HG02588 (cell line): ENCODE results near the gene CRYAB.
A peak's percentile ranks its signal among the peaks of the same experiment; 100 is the strongest.

ENCODE experiments used
- ATAC-seq: cut with Tn5 transposase; IDR thresholded peaks from one replicate; pipeline ENCODE4 v1.9.1; 2021; ENCODE audit warnings: mild to moderate bottlenecking, moderate library complexity; ENCODE audit not compliant: unreplicated experiment

The CRYAB gene, protein sequence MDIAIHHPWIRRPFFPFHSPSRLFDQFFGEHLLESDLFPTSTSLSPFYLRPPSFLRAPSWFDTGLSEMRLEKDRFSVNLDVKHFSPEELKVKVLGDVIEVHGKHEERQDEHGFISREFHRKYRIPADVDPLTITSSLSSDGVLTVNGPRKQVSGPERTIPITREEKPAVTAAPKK

GRCh38 chr11:111911563-111912401 is at the start of gene CRYAB:
Gene CRYAB (minus strand): TSS chr11:111911770. CDS start chr11:111911724, 46 bp downstream.
- ATAC-seq, result no peak

DNA sequence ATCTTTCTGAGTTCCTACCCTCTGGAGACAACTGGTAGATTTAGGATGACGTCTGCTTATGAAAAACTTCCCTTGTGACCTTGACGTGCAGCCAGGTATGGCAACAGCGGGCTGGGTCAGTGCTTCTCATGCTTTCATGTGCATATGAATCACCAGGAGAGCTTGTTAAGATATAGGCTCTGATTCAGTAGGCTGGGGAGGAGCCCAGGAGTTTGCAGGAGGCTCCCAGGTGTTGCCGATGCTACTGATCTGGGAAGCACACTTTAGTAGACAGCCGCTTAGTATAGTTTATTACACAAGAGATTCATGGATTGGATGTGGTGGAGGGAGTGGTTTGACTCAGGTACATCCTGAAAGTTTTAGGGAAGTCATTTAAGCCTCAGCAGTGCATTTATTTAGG is 49.3 kb upstream of the CRYAB start:
- ATAC-seq, result no peak

DNA sequence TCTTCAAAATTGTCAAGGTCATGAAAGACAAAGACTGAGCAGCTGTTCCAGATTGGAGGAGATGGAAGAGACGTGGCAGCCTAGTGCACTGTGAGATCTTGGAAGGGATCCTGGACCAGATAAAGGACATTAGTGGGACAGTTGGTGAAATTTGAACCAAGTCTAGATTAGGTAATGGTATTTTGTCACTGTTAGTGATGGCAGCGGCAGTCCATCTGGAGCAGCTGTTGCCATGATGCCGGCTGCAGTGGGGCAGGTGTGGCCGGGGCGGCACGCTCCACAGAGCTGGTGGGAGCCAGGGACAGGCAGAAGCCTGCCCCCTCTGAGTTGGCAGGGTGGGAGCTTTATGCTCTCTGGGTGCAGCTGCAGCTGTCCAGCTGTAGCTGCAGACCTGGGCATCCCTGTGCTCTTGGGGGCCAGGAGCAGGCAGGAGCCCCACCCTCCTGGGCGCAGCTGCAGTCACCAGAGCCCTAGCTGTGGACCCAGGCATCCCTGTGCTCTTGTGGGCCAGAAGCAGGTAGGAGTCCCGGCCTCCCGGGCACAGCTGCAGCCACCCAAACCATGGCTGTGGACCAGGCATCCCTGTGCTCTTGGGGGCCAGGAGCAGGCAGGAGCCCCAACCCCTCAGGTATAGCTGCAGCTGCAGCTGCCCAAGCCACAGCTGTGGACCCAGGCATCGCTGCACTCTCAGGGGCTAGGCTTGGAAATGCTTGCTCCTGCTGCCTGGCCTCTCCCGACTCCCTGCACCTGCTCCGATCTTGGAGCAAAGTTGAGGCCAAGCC is 46.3 kb upstream of the CRYAB start:
- no peak for ATAC-seq

DNA sequence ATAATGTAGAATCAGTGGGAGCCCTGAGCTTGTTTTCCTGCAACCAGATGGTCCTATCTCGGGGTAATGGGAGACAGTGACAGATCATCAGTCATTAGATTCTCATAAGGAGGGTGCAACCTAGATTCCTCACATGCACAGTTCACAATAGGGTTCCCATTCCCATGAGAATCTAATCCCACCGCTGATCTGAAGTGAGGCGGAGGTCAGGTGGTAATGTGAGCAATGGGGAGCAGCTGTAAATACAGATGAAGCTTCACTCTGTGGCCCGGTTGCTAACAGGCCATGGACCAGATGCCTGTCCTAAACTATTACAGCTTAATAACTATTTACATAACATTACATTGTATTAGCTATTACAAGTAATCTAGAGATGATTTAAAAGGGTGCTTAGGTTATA is 42.6 kb upstream of the CRYAB start:
- ATAC-seq, result no peak

GRCh38 chr11:111951565-111951964 is 40.0 kb upstream of the CRYAB start:
- no peak for ATAC-seq

GRCh38 chr11:111949519-111950426 is 38.2 kb upstream of the CRYAB start:
- ATAC-seq, result no peak

- ATAC-seq, result no peak
These were observed 35.6 kb upstream of the CRYAB start for GRCh38 chr11:111947143-111947542.

GRCh38 chr11:111946499-111946898 is 34.9 kb upstream of the CRYAB start:
- ATAC-seq, result no peak

DNA sequence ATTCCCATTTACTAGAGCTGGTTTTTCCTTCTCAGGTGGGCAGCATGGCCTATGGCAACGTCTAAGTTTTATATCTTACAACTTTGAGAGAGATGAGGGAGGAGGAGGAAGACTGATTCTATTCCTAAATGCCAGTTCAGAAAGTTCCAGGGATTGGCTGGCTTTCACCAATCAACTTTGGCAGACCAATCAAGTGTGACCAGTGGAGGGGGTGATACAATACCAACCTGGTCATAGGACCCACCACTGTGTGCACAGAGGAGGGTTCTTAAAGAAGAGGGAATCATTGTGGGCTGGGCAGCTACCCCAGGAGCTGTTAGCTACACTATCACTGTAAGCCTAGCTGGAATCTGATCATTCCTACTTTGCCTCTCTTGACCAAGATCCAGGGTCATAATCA is 33.6 kb upstream of the CRYAB start:
- ATAC-seq, result no peak

DNA sequence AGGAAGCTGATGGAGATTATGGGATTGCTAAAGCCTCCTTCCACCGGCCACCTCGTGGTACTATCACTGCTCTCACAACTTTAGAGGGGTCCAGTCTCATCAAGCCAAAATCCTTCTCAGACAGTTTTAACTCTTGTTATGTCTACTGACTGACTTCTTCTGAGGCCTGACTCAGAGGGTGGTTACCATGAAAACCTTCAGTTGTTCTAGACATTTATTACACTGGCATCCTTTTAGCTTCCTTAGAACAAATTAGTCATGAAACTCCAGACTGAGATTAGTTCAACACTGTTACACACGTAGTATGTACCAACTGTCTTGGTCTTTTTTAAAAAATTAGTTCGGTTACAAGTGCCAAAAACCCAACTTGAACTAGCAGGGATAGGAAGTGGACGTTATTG is 33.1 kb upstream of the CRYAB start:
- no peak for ATAC-seq

DNA sequence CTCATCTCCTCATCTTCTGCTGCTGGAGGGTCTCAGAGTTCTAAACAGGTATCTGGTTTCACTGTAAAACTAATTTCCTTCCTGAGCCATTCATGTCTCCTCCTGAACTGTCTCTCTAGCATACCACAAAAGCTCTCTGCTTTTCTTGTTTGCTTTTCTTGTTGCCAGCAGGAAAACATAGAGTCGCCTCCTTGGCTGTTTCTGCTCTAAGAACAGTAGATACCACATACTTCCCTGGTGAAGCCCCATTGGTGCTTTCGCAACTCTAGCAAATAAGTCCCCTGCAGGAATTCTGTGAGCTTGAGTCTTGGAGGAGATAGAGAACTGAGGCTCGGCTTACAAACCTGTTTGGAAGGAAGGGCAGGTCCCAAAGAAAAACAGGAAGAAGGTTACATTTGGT is 32.6 kb upstream of the CRYAB start:
- ATAC-seq, result no peak

GRCh38 chr11:111942829-111943228 is 31.3 kb upstream of the CRYAB start:
- no peak for ATAC-seq

DNA sequence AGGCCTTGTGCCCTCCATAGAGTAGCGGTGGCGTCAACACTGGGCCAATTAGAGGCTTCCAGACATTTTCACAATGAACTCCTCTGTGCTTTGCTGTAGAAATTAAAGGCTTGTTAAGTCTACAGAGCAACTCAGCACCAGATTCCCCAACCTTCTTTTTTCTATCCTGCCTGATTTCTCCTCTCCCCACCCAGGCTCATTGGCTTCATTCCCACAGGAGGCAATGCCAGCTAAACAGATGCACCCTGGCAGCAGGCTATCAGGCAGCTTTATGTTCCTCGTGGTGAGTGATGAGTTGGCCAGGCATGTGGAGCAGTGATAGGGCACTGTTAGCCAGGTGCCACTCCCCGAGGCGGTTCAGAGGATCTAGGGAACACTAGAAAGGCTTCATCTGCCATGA is 30.4 kb upstream of the CRYAB start:
- ATAC-seq, result no peak

DNA sequence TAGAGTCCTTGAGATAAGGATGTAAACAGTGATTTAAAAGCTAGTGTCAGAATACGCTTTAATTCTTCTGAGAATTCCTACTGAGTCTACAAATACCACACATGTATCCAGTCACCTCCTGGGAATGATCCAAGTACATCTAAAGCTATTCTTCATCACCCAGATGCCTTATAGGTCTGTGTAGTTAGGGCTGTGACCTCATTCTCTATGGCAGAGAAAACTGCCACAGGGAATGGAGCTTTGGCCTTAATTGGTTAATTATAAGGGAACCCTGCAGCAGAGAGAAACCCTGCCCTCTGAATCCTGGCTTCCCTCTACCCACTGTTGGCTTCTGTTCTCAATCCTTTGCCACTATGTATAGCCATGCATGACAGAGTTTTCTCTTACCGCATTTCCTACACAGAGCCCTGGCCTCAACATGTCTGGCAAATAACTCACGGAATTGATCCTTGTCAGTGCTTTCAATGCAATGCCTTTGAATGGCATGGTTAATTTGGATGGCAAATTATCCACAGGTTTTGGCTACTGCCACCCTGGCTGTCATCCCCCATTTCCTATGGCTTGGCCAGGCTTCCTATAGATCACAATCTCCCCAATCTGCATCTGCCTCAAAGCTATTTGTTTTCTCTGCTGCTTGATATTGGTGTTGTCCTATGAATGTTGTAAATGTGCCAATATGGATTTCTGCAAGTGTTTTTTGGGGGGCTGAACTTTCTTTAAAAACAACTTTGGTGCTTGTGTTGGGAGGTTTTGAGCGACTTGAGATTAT is 28.4 kb upstream of the CRYAB start:
- ATAC-seq, result no peak

GRCh38 chr11:111938687-111939160 is 27.2 kb upstream of the CRYAB start:
- peak; percentile 86 for ATAC-seq

DNA sequence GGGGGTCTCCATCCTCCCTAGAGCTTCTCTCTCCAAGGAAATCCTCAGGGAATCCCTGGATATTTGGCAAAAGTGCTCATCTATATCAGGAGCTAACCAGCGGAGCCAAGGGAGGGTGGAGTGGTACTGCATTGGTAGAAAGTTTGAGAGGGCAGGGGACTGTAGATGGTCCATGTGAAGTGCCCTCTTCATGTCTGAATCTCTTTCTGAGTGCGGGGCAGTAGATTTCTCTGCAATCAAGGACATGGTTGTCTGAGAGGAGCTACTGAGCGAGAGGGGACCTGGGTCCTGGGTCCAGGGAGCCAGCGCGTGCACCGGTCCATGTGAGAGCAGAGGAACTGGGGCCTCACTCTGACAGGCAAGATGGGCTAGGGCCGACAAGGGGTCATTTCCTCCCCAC is 26.3 kb upstream of the CRYAB start:
- no peak for ATAC-seq

DNA sequence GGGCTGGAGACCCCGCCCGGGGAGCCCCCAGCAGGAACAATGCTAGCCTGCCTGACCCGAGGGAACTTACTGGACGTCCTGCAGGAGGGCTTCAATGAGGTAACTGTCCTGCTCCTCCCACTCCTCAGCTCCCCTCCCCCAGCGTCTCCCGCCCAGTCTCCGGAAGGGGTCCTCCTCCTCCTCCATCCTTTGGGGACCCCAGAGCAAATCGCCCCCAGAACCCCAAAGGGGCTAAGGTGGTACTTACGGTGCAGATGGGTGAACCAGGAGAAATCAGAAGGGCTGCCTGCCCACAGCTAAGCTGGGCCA is 25.8 kb upstream of the CRYAB start:
- ATAC-seq, result no peak

DNA sequence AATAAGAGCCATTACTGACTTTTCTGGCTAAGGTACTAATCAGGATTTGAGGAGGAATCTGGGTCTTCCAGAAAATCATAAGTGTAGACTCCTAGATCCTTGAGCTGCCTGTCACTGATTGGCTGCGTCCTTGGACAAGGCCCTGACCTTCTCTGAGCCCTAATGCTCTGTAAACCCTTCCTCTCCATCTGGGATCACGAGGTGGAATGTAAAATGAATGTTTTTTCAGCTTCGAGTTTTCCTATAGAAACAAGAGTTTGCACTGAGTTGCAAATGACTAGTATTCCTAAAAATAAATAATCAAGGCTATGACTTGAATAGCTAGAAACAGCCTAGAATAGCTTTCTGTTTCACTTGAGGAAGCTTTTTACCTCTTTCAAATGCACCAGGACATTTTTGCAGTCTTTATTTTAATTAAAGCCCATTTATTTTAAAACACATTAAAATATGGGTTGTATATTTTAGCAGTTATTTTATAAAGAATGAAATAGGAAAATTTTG is 24.5 kb upstream of the CRYAB start:
- no peak for ATAC-seq

- no peak for ATAC-seq
These were observed 23.9 kb upstream of the CRYAB start for GRCh38 chr11:111935317-111936039.
